Measurements from ENCODE around the gene SLC13A5.

Gene SLC13A5

DNA sequence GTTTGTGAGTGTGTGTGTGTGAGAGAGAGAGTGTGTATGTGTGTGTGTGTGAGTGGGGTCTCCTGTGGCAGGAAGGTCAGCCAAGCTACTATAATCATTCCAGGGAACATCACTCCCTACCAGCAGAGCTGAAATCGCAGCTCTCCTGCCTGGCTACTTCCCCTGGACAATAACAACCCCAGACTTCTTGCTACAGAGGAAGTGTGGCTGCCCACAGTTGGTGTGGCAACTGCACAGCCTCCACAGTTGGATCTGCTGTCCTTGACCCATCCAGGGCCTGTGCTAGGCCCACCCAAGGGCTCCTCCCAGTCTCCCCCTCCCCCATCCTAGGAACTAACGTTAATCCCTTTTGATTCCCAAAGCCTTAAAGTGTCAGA, 1.5 kb downstream of the SLC13A5 start:
- Histone ChIP-seq H3K36me3 (ENCODE audit: control insufficient read depth in 1 of 2, insufficient read depth in 2 of 2, low read length in 2 of 2) (no peaks in the 10 kb centered on the region), H3K4me2 (ENCODE audit: low read length) (no peak overlapping the region), H2BK5ac (ENCODE audit: low read depth, low read length, poor library complexity) (no peak overlapping the region), H4K91ac (ENCODE audit: low read depth, low read length) (no peak overlapping the region), H3K4me3 (ENCODE audit: low read depth, low read length) (no peak overlapping the region), H3K79me1 (ENCODE audit: low read length) (no peaks in the 10 kb centered on the region), H3K18ac (ENCODE audit: low read length) (no peak overlapping the region), H3K27me3 (ENCODE audit: insufficient read depth, low read length) (peaks cover 18% of the 10 kb centered on the region), H2AFZ (ENCODE audit: insufficient read depth, low read length, poor library complexity) (no peak overlapping the region), H4K8ac (ENCODE audit: low read depth, low read length) (no peak overlapping the region), H2BK120ac (ENCODE audit: insufficient read depth, low read length, poor library complexity) (no peak overlapping the region), H3K4ac (ENCODE audit: low read depth, low read length) (no peak overlapping the region), H3K4me1 (ENCODE audit: control insufficient read depth in 1 of 2, insufficient read depth in 2 of 2, low read length in 2 of 2) (peaks cover 14 to 17% of the 10 kb centered on the region in 2 experiments), H3K14ac (ENCODE audit: low read length) (no peak overlapping the region), H3K23ac (ENCODE audit: low read length) (no peak overlapping the region), H3K9me3 (ENCODE audit: insufficient read depth, low read depth, low read length) (peaks cover 4% of the 10 kb centered on the region), H3K27ac (ENCODE audit: low read depth, low read length) (no peak overlapping the region), H3K79me2 (ENCODE audit: control insufficient read depth, insufficient read depth, low read length, poor library complexity) (no peaks in the 10 kb centered on the region), H2AK5ac (ENCODE audit: low read length) (no peak overlapping the region), H4K12ac (ENCODE audit: low read depth, low read length) (no peak overlapping the region), H3K9ac (ENCODE audit: low read length) (no peak overlapping the region), H2BK12ac (ENCODE audit: low read length) (no peak overlapping the region)
- no peak for DNase-seq
- WGBS (ENCODE audit: extremely low coverage, insufficient coverage, insufficient read length) = no CpG with 5 or more reads among the region's 2 CpGs

DNA sequence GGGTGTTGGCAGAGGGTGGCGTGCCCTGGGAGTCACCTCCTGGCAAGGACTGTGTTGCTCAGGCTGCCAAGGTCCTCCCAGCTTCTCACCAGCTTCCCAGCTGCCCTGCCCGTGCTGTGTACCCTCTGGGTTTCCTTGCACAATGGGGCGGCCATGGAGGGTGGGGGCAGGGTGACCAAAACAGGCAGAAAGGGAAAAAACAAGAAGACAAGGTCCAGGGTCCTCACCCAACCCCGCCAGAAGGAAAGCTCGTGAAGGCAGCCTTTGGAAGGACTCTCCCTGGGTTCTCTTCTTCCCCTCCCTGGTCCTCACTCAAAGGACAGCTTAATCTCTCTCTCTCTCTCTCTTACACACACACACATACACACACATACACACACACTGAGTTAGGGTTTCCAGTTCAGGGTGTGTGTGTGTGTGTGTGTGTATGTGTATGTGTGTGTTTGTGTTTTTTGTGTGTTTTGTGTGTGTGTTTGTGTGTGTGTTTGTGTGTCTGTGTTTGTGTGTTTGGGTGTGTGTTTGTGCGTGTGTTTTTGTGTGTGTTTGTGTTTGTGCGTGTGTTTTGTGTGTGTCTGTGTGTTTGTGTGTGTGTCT, 2.0 kb downstream of the SLC13A5 start:
- Histone ChIP-seq H3K27ac (ENCODE audit: low read depth, low read length) (no peak overlapping the region), H3K9me3 (ENCODE audit: insufficient read depth, low read depth, low read length) (peaks cover 8% of the 10 kb centered on the region), H2AK5ac (ENCODE audit: low read length) (no peak overlapping the region), H3K14ac (ENCODE audit: low read length) (no peak overlapping the region), H2BK5ac (ENCODE audit: low read depth, low read length, poor library complexity) (no peak overlapping the region), H3K9ac (ENCODE audit: low read length) (no peak overlapping the region), H4K12ac (ENCODE audit: low read depth, low read length) (no peak overlapping the region), H4K91ac (ENCODE audit: low read depth, low read length) (no peak overlapping the region), H3K4me2 (ENCODE audit: low read length) (no peak overlapping the region), H3K79me1 (ENCODE audit: low read length) (no peaks in the 10 kb centered on the region), H3K36me3 (ENCODE audit: control insufficient read depth in 1 of 2, insufficient read depth in 2 of 2, low read length in 2 of 2) (no peaks in the 10 kb centered on the region), H3K79me2 (ENCODE audit: control insufficient read depth, insufficient read depth, low read length, poor library complexity) (no peaks in the 10 kb centered on the region), H3K4me1 (ENCODE audit: control insufficient read depth in 1 of 2, insufficient read depth in 2 of 2, low read length in 2 of 2) (peaks cover 14 to 17% of the 10 kb centered on the region in 2 experiments), H2AFZ (ENCODE audit: insufficient read depth, low read length, poor library complexity) (no peak overlapping the region), H3K23ac (ENCODE audit: low read length) (no peak overlapping the region), H2BK12ac (ENCODE audit: low read length) (no peak overlapping the region), H3K4ac (ENCODE audit: low read depth, low read length) (no peak overlapping the region), H2BK120ac (ENCODE audit: insufficient read depth, low read length, poor library complexity) (no peak overlapping the region), H3K4me3 (ENCODE audit: low read depth, low read length) (no peak overlapping the region), H4K8ac (ENCODE audit: low read depth, low read length) (no peak overlapping the region), H3K27me3 (ENCODE audit: insufficient read depth, low read length) (peaks cover 21% of the 10 kb centered on the region), H3K18ac (ENCODE audit: low read length) (no peak overlapping the region)
- DNase-seq = no peak
- 100% methylated on average over 2 of the region's 7 CpGs for WGBS (ENCODE audit: extremely low coverage, insufficient coverage, insufficient read length)

DNA sequence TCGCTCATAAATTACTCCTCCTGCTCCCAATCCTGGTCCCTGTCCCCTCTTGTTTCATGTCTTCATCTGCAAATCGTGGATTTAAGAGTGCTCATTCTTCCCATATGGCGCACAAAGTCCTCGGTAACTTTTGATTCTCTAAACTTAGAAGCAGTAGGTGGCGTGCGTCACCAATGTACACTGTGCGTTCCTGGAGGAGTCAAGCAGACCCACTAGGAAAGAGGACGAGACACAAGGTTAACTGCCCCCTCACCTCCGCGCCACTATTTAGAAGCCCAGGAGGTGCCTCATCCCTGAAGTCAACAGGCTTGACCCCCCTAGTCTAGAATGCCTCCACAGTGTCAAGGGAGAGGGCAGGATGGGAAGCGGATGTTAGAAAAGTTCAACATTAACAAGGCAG, 2.9 kb downstream of the SLC13A5 start:
- Histone ChIP-seq H4K12ac (ENCODE audit: low read depth, low read length) (no peak overlapping the region), H2AK5ac (ENCODE audit: low read length) (no peak overlapping the region)
- no CpG with 5 or more reads among the region's 11 CpGs for WGBS (ENCODE audit: extremely low coverage, insufficient coverage, insufficient read length)

DNA sequence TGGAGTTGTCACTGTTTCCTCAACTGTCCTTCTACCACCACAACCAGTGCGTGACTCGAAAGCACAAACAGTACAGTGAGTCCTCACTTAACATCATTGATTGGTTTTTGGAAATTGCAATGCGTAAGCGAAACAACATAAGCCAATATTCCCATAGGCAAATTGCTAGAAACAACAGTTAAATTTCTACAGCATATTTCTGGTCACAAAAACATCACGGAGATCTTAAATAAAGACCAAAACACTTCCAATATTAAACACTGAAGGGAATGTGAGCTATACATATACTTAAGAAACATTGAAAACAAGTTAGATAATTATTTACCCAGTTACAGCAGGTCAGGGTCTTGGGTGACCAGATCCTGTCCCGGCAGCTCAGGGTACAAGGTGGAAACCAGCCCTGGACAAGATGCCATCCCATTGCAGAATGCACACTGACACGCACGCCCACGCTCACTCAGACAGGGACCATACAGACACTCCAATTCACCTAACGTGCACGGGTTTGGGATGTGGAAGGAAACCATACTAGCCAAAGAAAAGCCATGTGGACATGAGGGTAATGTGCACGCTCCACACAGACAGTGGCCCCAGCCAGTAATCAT, 4.7 kb downstream of the SLC13A5 start:
- Histone ChIP-seq H3K27me3 (ENCODE audit: insufficient read depth, low read length) (peaks cover 12% of the 10 kb centered on the region), H2AK5ac (ENCODE audit: low read length) (no peak overlapping the region), H2BK5ac (ENCODE audit: low read depth, low read length, poor library complexity) (no peak overlapping the region), H3K23ac (ENCODE audit: low read length) (no peak overlapping the region), H3K79me2 (ENCODE audit: control insufficient read depth, insufficient read depth, low read length, poor library complexity) (no peaks in the 10 kb centered on the region), H3K4me1 (ENCODE audit: control insufficient read depth in 1 of 2, insufficient read depth in 2 of 2, low read length in 2 of 2) (peaks cover 13 to 14% of the 10 kb centered on the region in 2 experiments), H2BK120ac (ENCODE audit: insufficient read depth, low read length, poor library complexity) (no peak overlapping the region), H3K18ac (ENCODE audit: low read length) (no peak overlapping the region), H3K14ac (ENCODE audit: low read length) (no peak overlapping the region), H3K36me3 (ENCODE audit: control insufficient read depth in 1 of 2, insufficient read depth in 2 of 2, low read length in 2 of 2) (no peaks in the 10 kb centered on the region), H3K4me3 (ENCODE audit: low read depth, low read length) (no peak overlapping the region), H3K9me3 (ENCODE audit: insufficient read depth, low read depth, low read length) (peaks cover 3% of the 10 kb centered on the region), H3K9ac (ENCODE audit: low read length) (no peak overlapping the region), H3K27ac (ENCODE audit: low read depth, low read length) (no peak overlapping the region), H2AFZ (ENCODE audit: insufficient read depth, low read length, poor library complexity) (no peak overlapping the region), H3K4ac (ENCODE audit: low read depth, low read length) (no peak overlapping the region), H3K4me2 (ENCODE audit: low read length) (no peak overlapping the region), H4K8ac (ENCODE audit: low read depth, low read length) (no peak overlapping the region), H3K79me1 (ENCODE audit: low read length) (no peaks in the 10 kb centered on the region), H4K91ac (ENCODE audit: low read depth, low read length) (no peak overlapping the region), H4K12ac (ENCODE audit: low read depth, low read length) (no peak overlapping the region), H2BK12ac (ENCODE audit: low read length) (no peak overlapping the region)
- no CpG with 5 or more reads among the region's 12 CpGs for WGBS (ENCODE audit: extremely low coverage, insufficient coverage, insufficient read length)
- no peak for DNase-seq

More for the DNA sequence above, 2.9 kb downstream of the SLC13A5 start:
- peaks cover 14 to 17% of the 10 kb centered on the region in 2 experiments for H3K4me1 ChIP-seq (ENCODE audit: control insufficient read depth in 1 of 2, insufficient read depth in 2 of 2, low read length in 2 of 2)
- no peak overlapping the region for H3K27ac ChIP-seq (ENCODE audit: low read depth, low read length)
- no peaks in the 10 kb centered on the region for H3K79me1 ChIP-seq (ENCODE audit: low read length)
- H2BK120ac ChIP-seq (ENCODE audit: insufficient read depth, low read length, poor library complexity) = no peak overlapping the region
- peaks cover 8% of the 10 kb centered on the region for H3K9me3 ChIP-seq (ENCODE audit: insufficient read depth, low read depth, low read length)
- H3K18ac ChIP-seq (ENCODE audit: low read length) = no peak overlapping the region
- H4K8ac ChIP-seq (ENCODE audit: low read depth, low read length) = no peak overlapping the region
- no peak overlapping the region for H3K4me2 ChIP-seq (ENCODE audit: low read length)
- no peak overlapping the region for H3K4me3 ChIP-seq (ENCODE audit: low read depth, low read length)
- H3K9ac ChIP-seq (ENCODE audit: low read length) = no peak overlapping the region
- H4K91ac ChIP-seq (ENCODE audit: low read depth, low read length) = no peak overlapping the region
- DNase-seq = peak in 1 of 2 donors; percentile 9
- H2BK5ac ChIP-seq (ENCODE audit: low read depth, low read length, poor library complexity) = no peak overlapping the region
- H3K36me3 ChIP-seq (ENCODE audit: control insufficient read depth in 1 of 2, insufficient read depth in 2 of 2, low read length in 2 of 2) = no peaks in the 10 kb centered on the region
- H3K79me2 ChIP-seq (ENCODE audit: control insufficient read depth, insufficient read depth, low read length, poor library complexity) = no peaks in the 10 kb centered on the region
- H3K14ac ChIP-seq (ENCODE audit: low read length) = no peak overlapping the region
- H3K23ac ChIP-seq (ENCODE audit: low read length) = no peak overlapping the region
- peaks cover 21% of the 10 kb centered on the region for H3K27me3 ChIP-seq (ENCODE audit: insufficient read depth, low read length)
- no peak overlapping the region for H3K4ac ChIP-seq (ENCODE audit: low read depth, low read length)
- no peak overlapping the region for H2BK12ac ChIP-seq (ENCODE audit: low read length)
- H2AFZ ChIP-seq (ENCODE audit: insufficient read depth, low read length, poor library complexity) = no peak overlapping the region

Measured in trophoblast cell (in vitro differentiated cells and primary cell).